Measurements from ENCODE around the gene EFNB1. TPM values are rescaled to one million over a fixed set of nuclear protein-coding genes. Genes with fewer than 3 reads are reported as not detected.

The EFNB1 gene
- total and polyA plus RNA-seq, 2 donors (not counting 1 experiment from before 2014, with no cell fraction given) = 1.5 to 3.2 TPM

- POLR2A ChIA-PET = no interaction called here
- Histone ChIP-seq H3K4me2 (replicated peaks; ENCODE audit: low read depth, low read length, poor library complexity, severe bottlenecking) (no peak overlapping the region), H3K79me2 (ENCODE audit: control insufficient read depth, insufficient read depth, low read length) (no peaks in the 10 kb centered on the region), H4K20me1 (ENCODE audit: control insufficient read depth, insufficient read depth, low read length, poor library complexity, severe bottlenecking) (no peaks in the 10 kb centered on the region), H3K27me3 (replicated peaks in 1 of 4; ENCODE audit: control extremely low read depth in 1 of 4, control insufficient read depth in 3 of 4, insufficient read depth in 4 of 4, low read length in 3 of 4) (no peaks in the 10 kb centered on the region), H3K27ac (ENCODE audit: low read length in 2 of 2) (no peak overlapping the region), H3K36me3 (replicated peaks in 1 of 2; ENCODE audit: control extremely low read depth in 1 of 2, control insufficient read depth in 1 of 2, extremely low read depth in 1 of 2, insufficient read depth in 2 of 2, low read length in 1 of 2) (no peaks in the 10 kb centered on the region), H3K4me3 (ENCODE audit: control extremely low read depth in 1 of 5, extremely low read depth in 1 of 5, insufficient read depth in 1 of 5, low read depth in 2 of 5, low read length in 4 of 5) (no peak overlapping the region), H3K9ac (ENCODE audit: low read length) (no peak overlapping the region), H3K9me3 (ENCODE audit: control extremely low read depth in 1 of 3, control insufficient read depth in 2 of 3, insufficient read depth in 1 of 3, low read length in 2 of 3) (no peaks in the 10 kb centered on the region), H3K4me1 (ENCODE audit: control insufficient read depth in 2 of 2, insufficient read depth in 2 of 2, low read length in 2 of 2) (no peaks in the 10 kb centered on the region), H2AFZ (ENCODE audit: insufficient read depth, low read depth, low read length, poor library complexity, severe bottlenecking) (no peak overlapping the region)
- TF ChIP-seq EZH2 (IDR thresholded peaks at IDR 0.05; ENCODE audit: borderline replicate concordance, insufficient read depth, low read depth, low read length, poor library complexity, severe bottlenecking) = no peak
- TF ChIP-seq CTCF (IDR thresholded peaks at IDR 0.05) = no peak
- Mint-ChIP-seq H3K4me3 (no peak overlapping the region), H3K9me3 (ENCODE audit: insufficient read depth) (no peaks in the 10 kb centered on the region), H3K27ac (no peak overlapping the region), H3K27me3 (no peaks in the 10 kb centered on the region), H3K4me1 (no peaks in the 10 kb centered on the region)
- CTCF ChIA-PET = interaction anchor here (0.8 to 1.8 kb wide), 3 partner anchors 13 to 401 kb away, joined by 3 to 14 read pairs (median 5); no protein-coding TSS in a partner anchor
- no peak for ATAC-seq (ENCODE audit: low read depth)
- DNase-seq = no peak
- intact Hi-C loops (cut with micrococcal nuclease) = loop anchor here (1.0 to 10.0 kb wide), 2 partner anchors 307 to 465 kb away; no protein-coding TSS in a partner anchor
- WGBS (ENCODE audit: insufficient coverage) = 48% methylated on average over 2 of the region's 3 CpGs
Measured at GRCh38 chrX:68821616-68822015, 7.2 kb upstream of the EFNB1 start.

- Histone ChIP-seq H4K20me1 (ENCODE audit: control insufficient read depth, insufficient read depth, low read length, poor library complexity, severe bottlenecking) (no peaks in the 10 kb centered on the region), H3K27ac (ENCODE audit: low read length in 2 of 2) (no peak overlapping the region), H3K9me3 (ENCODE audit: control extremely low read depth in 1 of 3, control insufficient read depth in 2 of 3, insufficient read depth in 1 of 3, low read length in 2 of 3) (no peaks in the 10 kb centered on the region), H3K4me3 (ENCODE audit: control extremely low read depth in 1 of 5, extremely low read depth in 1 of 5, insufficient read depth in 1 of 5, low read depth in 2 of 5, low read length in 4 of 5) (no peak overlapping the region), H3K9ac (ENCODE audit: low read length) (no peak overlapping the region), H3K79me2 (ENCODE audit: control insufficient read depth, insufficient read depth, low read length) (no peaks in the 10 kb centered on the region), H3K27me3 (replicated peaks in 1 of 4; ENCODE audit: control extremely low read depth in 1 of 4, control insufficient read depth in 3 of 4, insufficient read depth in 4 of 4, low read length in 3 of 4) (no peaks in the 10 kb centered on the region), H3K4me2 (replicated peaks; ENCODE audit: low read depth, low read length, poor library complexity, severe bottlenecking) (no peak overlapping the region), H3K36me3 (replicated peaks in 1 of 2; ENCODE audit: control extremely low read depth in 1 of 2, control insufficient read depth in 1 of 2, extremely low read depth in 1 of 2, insufficient read depth in 2 of 2, low read length in 1 of 2) (no peaks in the 10 kb centered on the region), H3K4me1 (ENCODE audit: control insufficient read depth in 2 of 2, insufficient read depth in 2 of 2, low read length in 2 of 2) (peaks cover 0 to 3% of the 10 kb centered on the region in 2 donors), H2AFZ (ENCODE audit: insufficient read depth, low read depth, low read length, poor library complexity, severe bottlenecking) (peak overlapping the region; percentile 5)
- 8% methylated on average over 10 of the region's 14 CpGs for WGBS (ENCODE audit: insufficient coverage)
- no peak overlapping the region for H3K4me3 Mint-ChIP-seq
- intact Hi-C loops (cut with micrococcal nuclease) = loop anchor here (1.0 to 10.0 kb wide), 2 partner anchors 308 to 463 kb away; no protein-coding TSS in a partner anchor
- H3K27ac Mint-ChIP-seq = no peak overlapping the region
- POLR2A ChIA-PET = no interaction called here
- H3K4me1 Mint-ChIP-seq = peaks cover 2% of the 10 kb centered on the region
- no peaks in the 10 kb centered on the region for H3K27me3 Mint-ChIP-seq
- no peak for DNase-seq
- TF ChIP-seq EZH2 (IDR thresholded peaks at IDR 0.05; ENCODE audit: borderline replicate concordance, insufficient read depth, low read depth, low read length, poor library complexity, severe bottlenecking) (no peak), CTCF (IDR thresholded peaks at IDR 0.05) (no peak)
- CTCF ChIA-PET = interaction anchor here (0.9 to 1.8 kb wide), 4 partner anchors 12 to 1275 kb away, joined by 5 to 14 read pairs (median 5); no protein-coding TSS in a partner anchor
- ATAC-seq (ENCODE audit: low read depth) = peak; percentile 47
- H3K9me3 Mint-ChIP-seq (ENCODE audit: insufficient read depth) = no peaks in the 10 kb centered on the region
Measured at GRCh38 chrX:68822641-68823410, 6.0 kb upstream of the EFNB1 start.
